Colonic mucosa (tissue), 4 donors: ENCODE data around the gene NFS1. TPM values are rescaled to one million over a fixed set of nuclear protein-coding genes. Genes with fewer than 3 reads are reported as not detected.

ENCODE experiments used
- DNase-seq: peaks from one replicate; pipeline ENCODE4 v3.0.0-alpha.2; 2020
- H3K27ac ChIP-seq: fragments of 200-600 bp; one replicate; pipeline ENCODE4 v1.8.0; 2021
- H3K27me3 ChIP-seq: fragments of 200-600 bp; one replicate; pipeline ENCODE4 v1.8.0; 2021
- H3K36me3 ChIP-seq: fragments of 200-600 bp; one replicate; pipeline ENCODE4 v1.8.0; 2021
- H3K4me1 ChIP-seq: fragments of 200-600 bp; one replicate; pipeline ENCODE4 v1.8.0; 2021; ENCODE audit warnings: mild to moderate bottlenecking
- H3K4me3 ChIP-seq: fragments of 200-600 bp; one replicate; pipeline ENCODE4 v1.8.0; 2021
- H3K9ac ChIP-seq, 2 donors: one replicate each; pipeline ENCODE4 v1.7.0; 2013; ENCODE audit warnings: control low read depth in 2 of 2, low read depth in 2 of 2, low read length in 2 of 2
- H3K9me3 ChIP-seq: fragments of 200-600 bp; one replicate; pipeline ENCODE4 v1.8.0; 2021
- CTCF ChIP-seq: fragments of 200-600 bp; IDR thresholded peaks from one replicate; pipeline ENCODE4 v1.8.0; 2022; ENCODE audit warnings: antibody characterized with exemption, mild to moderate bottlenecking
- intact Hi-C: fragments of 100-400 bp; cut with DNase I; formaldehyde crosslinking; loops from one replicate; pipeline ENCODE4 v1.14.1; 2022
- total RNA-seq, 2 donors: library from RNA; stranded (reverse); fragmentation: NEBNext Ultra II Directional in 1 of 2; extraction: Animal tissue kit (Norgen Biotek cat#: 25700) in 1 of 2; gene quantifications; one replicate each; pipeline ENCODE4 v1.2.1, GENCODE V29; 2021
- donor health status: healthy.
- donor health status: DM: no; HTN: no; CAD: no.
- donor health status: DM: no; HTN: no; CAD: no.

The NFS1 gene
- total RNA-seq, 2 donors from 2014 or later = 42.0 to 45.1 TPM

GRCh38 chr20:35632539-35633115 is 66.5 kb downstream of the NFS1 start:
- no peak overlapping the region for H3K4me3 ChIP-seq
- H3K9ac ChIP-seq = no peak overlapping the region
- H3K27me3 ChIP-seq = no peaks in the 10 kb centered on the region
- intact Hi-C loops = no loop called here
- no peak for DNase-seq
- no peak overlapping the region for H3K27ac ChIP-seq
- H3K4me1 ChIP-seq = no peaks in the 10 kb centered on the region
- peaks cover 9% of the 10 kb centered on the region for H3K36me3 ChIP-seq
- no peak for TF ChIP-seq CTCF
- no peaks in the 10 kb centered on the region for H3K9me3 ChIP-seq

- TF ChIP-seq CTCF = no peak
- H3K36me3 ChIP-seq = peaks cover 18% of the 10 kb centered on the region
- no peak overlapping the region for H3K4me3 ChIP-seq
- H3K9me3 ChIP-seq = no peaks in the 10 kb centered on the region
- no peak for DNase-seq
- H3K9ac ChIP-seq = no peak overlapping the region
- intact Hi-C loops = no loop called here
- H3K27me3 ChIP-seq = no peaks in the 10 kb centered on the region
- no peak overlapping the region for H3K27ac ChIP-seq
- no peaks in the 10 kb centered on the region for H3K4me1 ChIP-seq
These were observed 68.5 kb downstream of the NFS1 start for GRCh38 chr20:35630636-35631035.

GRCh38 chr20:35629427-35630145 is 69.6 kb downstream of the NFS1 start:
- TF ChIP-seq CTCF = no peak
- intact Hi-C loops = no loop called here
- Histone ChIP-seq H3K9ac (no peak overlapping the region), H3K9me3 (no peaks in the 10 kb centered on the region), H3K36me3 (peaks cover 20% of the 10 kb centered on the region), H3K4me1 (no peaks in the 10 kb centered on the region), H3K4me3 (no peak overlapping the region), H3K27me3 (no peaks in the 10 kb centered on the region), H3K27ac (no peak overlapping the region)
- DNase-seq = no peak

- H3K27me3 ChIP-seq = no peaks in the 10 kb centered on the region
- H3K9me3 ChIP-seq = no peaks in the 10 kb centered on the region
- intact Hi-C loops = no loop called here
- H3K4me3 ChIP-seq = no peak overlapping the region
- peaks cover 20% of the 10 kb centered on the region for H3K36me3 ChIP-seq
- no peak overlapping the region for H3K9ac ChIP-seq
- DNase-seq = peak; percentile 14
- H3K4me1 ChIP-seq = no peaks in the 10 kb centered on the region
- TF ChIP-seq CTCF = no peak
- no peak overlapping the region for H3K27ac ChIP-seq
These were observed 72.0 kb downstream of the NFS1 start for GRCh38 chr20:35627121-35627520.

GRCh38 chr20:35626386-35627001 is 72.7 kb downstream of the NFS1 start:
- H3K27me3 ChIP-seq = no peaks in the 10 kb centered on the region
- H3K27ac ChIP-seq = no peak overlapping the region
- intact Hi-C loops = no loop called here
- DNase-seq = no peak
- H3K9ac ChIP-seq = no peak overlapping the region
- H3K36me3 ChIP-seq = peaks cover 20% of the 10 kb centered on the region
- no peak for TF ChIP-seq CTCF
- H3K9me3 ChIP-seq = no peaks in the 10 kb centered on the region
- H3K4me3 ChIP-seq = no peak overlapping the region
- H3K4me1 ChIP-seq = no peaks in the 10 kb centered on the region
